LoVo (cell line): ENCODE data around the gene ALG14.
"Not testable (repeated sequence)": the region's sequence is repeated elsewhere in the genome, so short reads cannot be mapped to it uniquely, and the experiment has no call there.

ENCODE experiments used
- DNase-seq: peaks from one replicate; pipeline ENCODE4 v3.0.0-alpha.2; 2016; ENCODE audit warnings: low spot score

Gene ALG14

DNA sequence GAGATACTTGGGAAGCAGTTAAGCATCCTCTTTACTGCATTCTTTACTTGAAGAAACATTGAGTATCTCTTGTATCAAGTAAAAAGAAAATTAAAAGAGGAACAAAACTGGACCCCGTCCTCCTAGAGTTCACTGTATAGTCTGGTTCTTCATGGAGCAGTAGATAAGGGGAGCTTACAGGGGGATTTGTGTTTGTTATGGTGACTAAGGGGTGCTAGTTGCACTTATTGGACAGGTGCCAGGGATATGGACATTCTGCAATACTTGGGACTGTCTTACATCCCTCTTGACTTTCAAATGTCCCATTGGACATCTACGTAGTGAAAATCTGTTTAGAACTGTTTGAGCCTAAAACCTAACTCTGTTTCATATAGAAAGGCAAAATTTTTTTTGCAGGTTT lies 67.2 kb downstream of the ALG14 start:
- DNase-seq: no peak

DNA sequence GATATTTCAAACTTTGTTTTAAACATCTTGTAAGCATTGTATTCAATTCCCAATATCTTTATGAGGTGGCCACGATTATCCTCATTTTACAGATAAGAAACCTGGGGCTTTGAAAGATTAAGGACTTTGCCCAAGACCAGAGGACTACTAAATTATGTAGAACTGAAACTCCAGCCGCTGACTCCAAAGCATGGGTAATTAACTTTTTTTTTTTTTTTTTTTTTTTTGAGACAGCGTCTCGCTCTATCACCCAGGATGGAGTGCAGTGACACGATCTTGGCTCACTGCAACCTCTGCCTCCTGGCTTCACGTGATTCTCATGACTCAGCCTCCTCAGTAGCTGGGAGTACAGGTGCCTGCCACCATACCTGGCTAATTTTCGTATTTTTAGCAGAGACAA lies 68.7 kb downstream of the ALG14 start:
- no peak for DNase-seq

DNA sequence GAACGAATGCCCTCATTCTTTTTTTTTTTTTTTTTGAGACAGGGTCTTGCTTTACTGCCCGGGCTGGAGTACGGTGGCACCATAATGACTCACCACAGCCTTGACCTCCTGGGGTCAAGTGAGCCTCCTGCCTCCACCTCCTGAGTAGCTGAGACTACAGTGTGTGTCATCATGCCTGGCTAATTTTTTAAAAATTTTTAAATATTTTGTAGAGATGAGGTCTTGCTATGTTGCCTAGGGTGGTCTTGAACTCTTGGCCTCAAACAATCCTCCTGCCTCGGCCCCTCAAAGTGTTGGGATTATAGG lies 69.4 kb downstream of the ALG14 start:
- DNase-seq: no peak

DNA sequence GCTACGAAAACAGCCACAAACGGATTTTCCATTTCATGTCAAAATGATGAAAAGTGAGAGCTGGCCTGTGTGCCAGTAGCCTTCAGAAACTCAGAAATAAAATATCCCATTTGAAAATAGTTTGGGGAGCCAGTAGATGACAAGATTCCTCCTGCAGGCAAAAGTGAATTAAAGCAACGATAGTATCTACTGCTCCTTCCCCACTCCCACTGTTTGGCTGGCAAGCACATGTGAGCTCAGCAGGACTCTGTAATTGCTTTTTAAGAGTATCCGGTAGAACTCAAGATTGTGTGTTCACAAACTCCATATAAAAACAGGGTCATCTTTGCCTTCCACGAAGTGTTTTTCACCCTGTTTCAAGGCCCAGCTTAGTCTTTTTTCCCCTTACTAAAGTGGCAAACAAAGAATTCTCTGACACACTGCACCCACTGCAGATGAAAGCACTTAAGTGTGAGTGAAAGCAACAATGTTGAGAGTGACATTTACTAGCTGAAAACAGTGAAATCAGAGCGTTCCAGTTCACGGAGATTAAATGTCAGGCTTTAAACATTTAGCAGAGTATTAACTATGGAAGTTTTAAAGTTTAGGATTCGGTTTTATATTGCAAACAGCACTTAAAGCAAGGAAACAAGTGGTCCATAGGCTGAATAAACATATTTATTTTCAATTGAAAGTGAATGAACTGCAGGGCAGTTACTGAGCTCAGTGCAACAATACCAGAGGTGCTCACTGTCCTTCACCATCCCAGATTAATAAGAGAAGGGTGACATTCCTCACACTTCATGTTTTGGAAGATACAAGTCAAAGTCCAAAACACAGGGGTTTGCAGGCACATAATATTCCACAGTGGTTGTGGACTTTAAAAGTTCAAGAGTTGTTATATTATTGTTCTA lies 70.0 kb downstream of the ALG14 start:
- DNase-seq: no peak

DNA sequence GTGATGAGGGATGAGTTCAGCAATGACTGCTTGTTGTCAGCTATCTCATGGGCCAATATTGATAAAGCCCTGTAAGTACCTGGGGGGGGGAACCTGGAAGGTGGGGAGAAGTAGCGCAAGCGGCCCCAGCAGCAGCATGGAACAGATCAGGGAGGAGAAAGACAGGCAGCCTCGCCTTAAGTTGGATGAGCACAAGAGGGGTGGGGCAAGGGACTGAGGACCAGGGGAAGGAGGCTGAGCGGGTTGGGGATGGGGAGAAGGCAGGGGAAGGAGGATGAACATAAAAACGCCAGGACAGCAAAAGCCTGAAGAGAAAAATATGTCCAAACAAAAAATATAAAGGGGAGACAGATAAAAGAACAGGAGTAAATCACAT lies 70.6 kb downstream of the ALG14 start:
- no peak for DNase-seq

DNA sequence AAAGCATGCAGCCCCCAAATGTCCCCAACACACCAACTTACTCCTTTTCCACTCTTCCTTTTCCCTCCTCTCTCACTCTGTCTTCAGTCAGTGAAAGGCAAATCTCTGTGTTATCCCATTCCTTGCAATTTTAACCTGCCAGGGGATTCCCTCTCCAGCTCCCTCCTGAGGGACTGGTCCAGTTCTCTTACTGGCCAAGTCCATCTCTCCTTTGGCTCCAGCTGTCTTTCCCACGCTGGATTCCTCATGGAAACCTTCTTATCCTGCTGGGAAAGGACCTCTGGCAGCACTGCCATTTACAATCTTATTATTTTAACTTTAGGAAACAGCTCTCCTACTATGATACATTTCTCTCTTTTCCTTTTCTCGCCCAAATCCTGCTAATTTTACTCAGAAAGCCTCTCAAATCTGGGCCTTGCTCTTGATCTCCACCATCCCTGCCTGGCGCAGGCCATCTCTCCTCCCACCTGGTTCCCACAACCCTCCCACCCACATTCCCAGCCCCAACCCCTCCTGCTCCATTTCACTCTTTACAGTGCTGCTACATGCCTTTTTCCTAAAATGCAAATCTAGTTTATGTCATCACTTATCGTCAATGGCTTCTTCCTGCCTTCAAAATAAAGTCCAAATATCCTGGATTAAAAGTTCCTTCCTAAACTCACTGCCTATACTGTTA lies 73.2 kb downstream of the ALG14 start:
- no peak for DNase-seq

DNA sequence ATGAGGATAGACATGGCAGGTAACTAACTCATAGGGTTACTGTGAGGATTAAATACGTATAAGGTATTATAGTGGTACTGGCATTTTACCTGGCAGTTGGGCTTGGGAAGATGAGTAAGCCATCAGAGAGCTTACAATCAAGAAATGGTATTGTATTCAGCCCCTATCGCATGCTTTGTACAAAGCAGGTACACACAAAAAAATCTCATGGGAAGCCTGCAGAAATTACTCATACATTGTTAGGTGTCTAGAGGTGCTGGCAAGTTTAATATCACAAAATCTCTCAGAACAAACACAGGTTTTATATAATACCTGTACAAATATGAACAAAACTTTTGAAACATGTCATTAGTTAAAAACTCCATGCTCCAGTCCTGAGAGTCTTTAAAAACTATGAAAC lies 74.0 kb downstream of the ALG14 start:
- DNase-seq: no peak

DNA sequence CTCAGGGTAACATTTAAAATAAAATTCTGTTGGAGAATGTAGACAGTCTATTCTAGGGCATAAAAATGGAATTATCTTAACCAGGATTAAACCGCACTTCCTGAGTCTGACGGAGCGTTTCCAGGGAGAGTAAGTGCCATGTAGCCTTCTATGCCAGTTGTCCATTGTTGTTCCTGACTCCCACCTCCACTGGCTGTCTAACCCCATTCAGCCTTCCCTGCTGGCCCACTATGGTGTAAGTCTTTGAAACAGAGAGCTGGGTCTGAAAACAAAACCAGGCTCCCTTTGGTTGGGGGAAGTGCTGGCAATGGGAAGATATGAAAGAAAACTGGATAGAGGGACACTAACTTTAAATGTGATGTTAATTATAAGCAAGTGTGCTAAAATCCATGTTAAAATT lies 74.6 kb downstream of the ALG14 start:
- DNase-seq: no peak

DNA sequence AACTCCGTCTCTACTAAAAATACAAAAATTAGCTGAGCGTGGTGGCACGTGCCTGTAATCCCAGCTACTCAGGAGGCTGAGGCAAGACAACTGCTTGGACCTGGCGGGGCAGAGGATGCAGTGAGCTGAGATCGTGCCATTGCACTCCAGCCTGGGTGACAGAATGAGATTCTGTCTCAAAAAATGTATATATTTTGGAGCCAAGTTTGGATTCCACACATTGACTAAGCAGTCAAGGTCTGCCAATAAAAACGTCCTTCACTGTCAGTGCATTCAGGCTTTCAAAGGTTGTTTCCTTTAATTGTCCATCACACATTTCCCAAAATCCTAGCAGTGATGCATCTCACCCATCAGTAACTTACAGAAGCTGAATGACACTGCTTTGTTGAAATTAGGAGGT lies 77.2 kb downstream of the ALG14 start:
- DNase-seq: not testable (repeated sequence)

DNA sequence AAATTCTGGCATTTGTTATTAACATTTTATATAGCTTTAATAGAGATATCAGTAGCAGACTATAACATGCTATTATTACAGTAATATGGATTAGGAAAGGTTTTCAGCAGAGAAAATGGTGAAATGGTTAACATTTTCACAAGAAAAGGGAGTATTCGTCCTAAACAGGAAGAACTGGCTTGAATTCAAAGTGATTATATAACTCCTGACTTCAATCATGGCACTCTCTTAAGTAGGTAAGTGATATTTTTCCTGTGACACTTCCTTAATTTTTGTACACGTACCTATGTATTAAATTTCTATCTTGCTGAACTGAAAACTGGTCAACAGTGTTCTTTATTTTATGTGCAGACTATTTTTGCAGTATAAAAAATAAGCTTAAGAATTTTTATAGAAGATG lies 77.9 kb downstream of the ALG14 start:
- DNase-seq: no peak

DNA sequence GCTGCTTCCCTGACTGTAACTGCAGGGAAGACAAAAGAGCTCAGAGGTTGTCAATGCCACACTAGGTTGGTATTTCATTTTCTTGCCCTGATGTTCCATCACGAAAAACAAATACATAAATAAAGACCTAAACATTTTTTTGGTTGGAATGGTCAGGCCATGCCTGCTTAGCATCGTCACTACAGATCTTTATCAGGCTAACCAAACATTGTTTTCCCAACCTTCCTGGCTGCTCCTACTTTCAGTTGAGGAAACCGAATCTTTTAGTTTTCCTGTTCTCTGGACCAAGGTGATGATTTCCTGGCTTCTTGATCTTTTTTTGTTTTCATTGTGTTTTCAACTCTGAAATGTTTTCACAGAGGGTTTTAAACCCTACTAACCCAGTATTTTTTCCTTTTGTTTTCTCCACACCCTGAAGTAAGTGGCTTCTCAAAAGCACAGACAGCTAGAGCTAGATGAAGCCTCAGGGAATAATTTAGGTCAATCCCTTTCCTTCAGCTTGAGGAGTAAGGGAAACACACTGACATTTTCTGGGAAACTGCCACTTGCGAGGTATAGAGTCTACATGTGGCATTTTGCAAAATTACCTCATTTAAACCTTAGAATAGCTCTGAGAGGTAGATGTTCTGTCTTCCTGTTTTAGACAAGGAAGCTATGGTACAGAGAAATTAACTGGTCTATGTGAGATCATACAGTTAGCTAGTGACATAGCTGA lies 78.7 kb downstream of the ALG14 start:
- DNase-seq: no peak

DNA sequence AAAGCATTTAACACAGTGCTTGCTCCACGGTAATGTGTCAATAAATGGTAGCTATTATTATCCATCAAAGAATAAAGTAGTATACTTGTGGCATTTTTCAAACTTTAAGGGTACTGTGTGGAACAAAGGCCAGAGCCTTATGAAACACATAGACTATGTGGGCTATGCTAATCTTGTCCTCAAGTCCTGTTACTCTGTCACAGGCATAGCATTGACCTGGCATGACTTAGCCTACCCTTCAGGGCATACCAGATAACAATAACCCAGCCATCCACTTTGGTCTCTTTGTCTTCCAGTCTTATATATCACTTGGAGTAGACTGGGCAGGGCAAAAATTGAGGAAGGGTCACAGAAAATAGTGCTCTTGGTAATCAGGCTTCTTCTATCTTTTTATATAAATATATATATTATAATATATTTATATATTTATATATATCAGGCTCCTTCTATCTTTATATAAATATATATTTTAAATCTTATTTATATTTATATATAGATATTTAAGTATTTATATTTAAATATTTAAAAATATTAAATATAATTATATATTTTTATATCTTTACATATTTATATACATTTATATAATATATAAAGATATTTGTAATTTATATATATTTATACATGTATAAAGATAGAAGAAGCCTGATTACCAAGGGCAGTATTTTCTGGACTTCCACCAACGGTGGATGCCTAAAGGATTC lies 79.7 kb downstream of the ALG14 start:
- no peak for DNase-seq

DNA sequence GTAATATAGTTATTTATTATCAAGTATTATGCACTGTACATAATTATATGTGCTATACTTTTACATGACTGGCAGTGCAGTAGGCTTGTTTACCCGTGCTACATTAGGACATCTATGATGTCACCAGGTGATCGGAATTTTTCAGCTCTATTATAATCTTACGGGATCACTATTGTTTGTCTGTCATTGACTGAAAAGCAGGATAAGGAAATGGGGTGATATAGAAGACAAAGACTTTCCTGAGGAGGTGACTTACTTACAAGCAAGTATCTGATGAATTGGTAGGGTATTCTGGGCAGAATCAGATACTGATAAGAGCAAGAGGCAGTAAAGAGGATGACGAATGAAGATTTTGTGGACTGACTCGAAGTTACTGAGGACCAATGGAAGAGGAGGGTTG lies 80.6 kb downstream of the ALG14 start:
- DNase-seq: no peak

DNA sequence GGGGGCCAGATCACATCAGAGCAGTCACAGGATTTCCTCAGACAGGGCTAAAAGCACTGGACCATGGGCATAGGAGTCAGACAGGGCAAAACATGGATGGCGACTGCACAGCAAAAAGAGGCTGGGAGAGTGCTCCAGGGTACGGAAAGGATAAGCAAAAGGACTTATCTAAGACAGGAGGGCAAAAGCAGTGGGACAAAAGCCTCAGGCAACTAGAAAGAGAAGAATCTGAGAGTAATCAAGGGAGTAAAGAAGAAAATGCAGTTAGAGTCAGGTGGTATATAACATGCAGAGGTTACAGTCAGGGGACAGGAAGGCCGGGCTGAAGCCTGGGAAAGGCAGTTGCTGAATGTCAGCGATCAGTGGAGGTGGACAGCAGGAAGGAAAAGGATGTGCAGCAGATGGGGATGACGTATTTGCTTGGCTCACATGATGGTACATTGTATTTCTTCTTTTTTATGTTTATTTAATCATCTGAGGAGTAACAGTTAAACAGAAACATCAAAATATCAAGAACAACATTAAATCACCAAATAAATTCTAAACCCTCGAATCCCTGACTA lies 82.8 kb downstream of the ALG14 start:
- DNase-seq: no peak

DNA sequence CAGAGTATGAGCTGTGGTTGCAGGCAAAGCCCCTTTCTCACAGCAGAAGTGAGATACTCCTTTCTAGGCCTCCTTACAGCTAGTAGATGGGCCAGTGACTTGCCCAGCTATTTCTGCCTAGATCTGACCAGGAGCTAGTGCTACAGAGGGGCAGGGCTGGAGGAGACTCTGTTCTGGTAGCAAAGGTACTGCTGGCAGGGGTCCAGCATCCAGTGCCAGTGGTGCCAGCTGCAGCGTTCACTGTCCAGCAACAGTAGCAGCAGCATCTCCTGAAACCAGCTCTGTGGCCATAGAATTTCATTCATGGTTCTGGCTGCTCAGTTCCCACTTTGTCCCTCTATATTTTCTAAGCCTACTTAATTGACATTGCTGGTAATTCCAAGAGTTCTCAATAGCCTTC lies 83.4 kb downstream of the ALG14 start:
- DNase-seq: no peak

DNA sequence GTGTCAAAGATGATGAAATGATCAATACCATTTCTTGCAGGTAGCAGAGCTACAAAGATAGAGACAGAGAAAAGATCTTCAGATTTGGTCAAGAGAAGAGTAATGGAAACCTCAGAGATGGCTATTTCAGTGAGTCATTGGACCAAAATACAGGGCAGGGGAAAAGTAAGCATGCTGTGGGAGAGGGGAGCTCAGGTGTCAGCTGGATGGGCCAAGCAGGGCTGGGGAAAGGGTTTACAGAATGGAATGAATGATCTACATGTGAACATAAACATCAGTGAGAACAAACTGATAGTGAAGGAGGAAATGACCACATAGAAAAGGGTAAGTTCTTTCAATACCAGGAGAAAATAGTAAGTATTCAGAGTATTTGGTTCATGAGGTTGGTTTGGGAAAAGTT lies 84.4 kb downstream of the ALG14 start:
- no peak for DNase-seq

DNA sequence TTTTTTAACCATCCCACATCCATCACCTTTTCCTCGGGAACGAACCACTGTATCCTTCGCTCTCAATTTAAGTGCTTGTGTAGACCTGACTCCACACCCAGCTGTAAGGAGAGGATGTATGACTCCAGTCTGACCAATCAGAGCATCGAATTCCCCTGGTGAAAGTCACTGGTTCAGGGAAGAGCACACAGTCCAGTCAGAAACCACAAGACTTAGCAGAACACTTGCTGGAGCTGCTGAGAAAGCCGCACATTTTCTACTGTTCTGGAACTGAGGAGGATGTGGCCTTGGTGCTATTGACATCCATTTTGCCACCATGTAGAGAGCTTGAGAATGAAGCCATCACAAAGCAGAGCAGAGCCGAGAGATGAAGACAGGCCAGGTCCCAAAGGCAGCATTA lies 86.0 kb downstream of the ALG14 start:
- DNase-seq: no peak

DNA sequence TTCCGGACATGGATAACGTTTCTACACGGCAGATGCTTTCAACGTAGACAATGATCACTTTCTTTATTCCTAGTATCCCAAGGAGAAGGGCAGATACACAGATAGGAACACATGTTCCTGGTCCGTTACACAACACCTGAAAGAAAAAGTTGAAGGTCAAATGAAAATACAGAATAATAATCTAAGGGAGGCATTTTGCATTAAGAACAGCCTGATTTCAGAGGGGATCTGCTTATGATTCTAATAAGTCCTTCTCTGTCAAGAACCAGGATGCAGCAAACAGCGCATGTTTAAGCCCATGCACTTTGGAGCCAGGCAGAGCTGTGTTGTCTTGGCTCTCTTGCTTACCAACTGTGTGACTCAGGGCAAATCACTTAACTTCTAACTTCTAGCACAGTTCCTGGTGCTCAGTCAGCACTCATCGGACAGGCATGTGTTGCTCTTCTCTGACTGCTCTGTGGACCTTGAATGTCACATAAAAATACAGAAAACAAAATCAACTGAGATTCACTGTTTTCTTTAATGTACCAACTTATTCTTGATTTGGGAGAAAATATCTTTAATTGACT lies 89.5 kb downstream of the ALG14 start:
- DNase-seq: no peak

DNA sequence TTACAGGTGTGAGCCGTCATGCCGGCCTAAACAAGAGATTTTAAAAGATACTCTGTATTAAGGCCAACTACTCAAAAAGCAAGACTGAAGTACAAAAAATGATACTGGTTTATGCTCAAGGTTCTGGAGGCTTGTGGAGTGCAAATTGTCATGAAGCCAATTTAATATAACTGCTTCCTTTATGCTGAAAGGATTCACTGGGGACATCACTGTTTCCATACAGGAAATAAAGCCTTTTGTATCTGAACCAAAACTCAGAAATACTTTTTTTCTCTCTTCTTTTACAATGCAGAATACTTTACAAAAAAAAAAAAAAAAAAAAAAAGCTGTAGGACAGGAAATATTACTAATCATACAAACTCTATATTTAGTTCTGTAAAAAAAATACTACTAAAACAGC lies 90.4 kb downstream of the ALG14 start:
- no peak for DNase-seq

DNA sequence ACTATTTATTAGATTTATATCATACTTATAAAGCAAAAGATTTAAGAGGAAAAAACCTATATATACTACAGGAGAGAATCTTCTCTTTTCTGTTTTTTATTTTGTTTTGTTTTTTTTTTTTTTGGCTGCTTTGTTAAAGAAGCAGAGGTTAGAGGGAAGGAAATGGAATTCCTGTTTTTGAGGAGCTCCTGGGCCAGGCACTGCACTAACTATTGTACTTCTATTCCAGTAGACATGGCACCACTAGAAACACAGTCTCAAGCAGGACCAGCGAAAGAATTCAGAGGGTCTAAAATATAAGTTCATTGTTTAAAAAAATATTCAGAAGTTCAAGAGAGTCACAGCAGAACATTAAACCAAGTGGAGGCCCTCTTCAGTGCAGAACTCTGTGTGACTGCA lies 91.2 kb downstream of the ALG14 start:
- DNase-seq: no peak

DNA sequence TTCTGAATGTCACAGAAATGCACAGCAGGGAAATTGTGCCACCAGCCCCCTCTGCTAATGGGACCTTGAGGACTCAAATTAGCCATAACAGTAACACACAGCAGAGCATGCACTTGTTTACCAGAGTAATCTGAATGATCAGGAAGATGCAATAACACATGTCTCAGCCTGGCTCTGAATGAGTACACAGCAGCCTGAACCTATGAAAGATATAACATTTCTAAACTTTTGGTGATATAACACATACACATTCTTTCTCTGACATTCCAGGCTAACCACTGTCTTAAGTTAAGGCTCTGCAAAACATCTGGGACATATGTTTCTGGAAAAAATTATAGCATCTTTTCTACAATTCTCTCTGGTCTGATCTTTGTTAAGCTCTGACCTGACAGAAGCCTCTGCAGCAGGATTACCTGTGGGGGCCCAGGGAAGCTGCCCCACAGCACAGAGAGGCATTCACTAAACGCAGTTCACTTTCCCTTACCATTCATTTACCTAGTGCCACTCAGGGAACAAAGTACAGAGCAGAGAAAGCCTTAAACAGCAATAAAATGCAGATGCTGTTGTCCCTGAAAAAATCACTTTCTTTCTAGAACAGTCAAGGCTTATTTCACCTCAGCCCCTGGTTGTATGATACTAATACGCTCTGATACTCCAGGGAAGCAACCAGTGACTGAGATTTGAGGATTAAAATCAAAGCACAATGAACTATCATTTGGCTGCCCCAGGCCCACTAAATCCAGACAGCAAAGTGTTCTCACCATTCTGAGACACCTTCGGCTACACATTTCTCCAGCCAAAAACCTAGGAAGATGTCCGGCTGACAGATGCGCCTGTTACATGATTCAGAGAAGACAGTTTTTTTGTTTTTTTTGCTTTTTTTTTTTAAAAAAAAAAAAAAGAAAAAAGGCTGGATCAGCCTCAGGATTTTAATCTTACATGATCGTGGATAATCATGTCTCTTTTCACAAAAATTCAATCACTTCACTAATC lies 91.9 kb downstream of the ALG14 start:
- no peak for DNase-seq
